ENCODE results near the gene AGXT.

AGXT gene

DNA sequence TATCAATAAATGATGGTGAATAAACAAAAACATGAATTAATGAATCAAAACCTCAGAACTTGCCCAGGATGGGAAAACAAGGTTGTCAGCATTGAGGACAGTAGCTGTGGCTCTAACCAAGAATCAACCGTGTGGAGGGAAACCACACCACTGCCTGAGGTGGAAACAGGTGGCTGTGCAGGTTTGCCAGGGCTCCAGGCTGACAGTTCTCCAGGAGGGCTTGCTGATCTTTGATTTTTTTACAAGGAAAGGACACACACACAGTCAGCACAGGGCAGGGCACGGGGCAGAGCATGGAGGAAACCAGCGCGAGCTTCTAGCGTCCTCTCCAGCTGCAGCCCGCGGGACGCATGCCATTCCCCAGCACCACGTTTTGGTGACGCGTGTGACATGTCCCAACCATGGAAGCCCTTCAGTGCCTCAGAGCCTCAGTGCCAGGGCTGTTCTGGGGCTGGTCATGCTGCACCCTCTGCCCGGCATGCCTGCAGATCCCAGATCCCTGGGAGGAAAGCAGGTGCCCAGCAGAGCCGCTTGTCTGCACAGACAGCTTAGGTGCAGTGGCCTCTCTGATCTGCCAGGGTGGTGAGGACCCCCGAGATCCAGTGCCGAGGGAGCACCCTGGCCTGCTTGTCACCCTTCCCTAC is 15.8 kb upstream of the AGXT start:
- H3K4me3 ChIP-seq (replicated peaks; ENCODE audit: insufficient read depth, low read length) = no peak overlapping the region
- H3K27me3 ChIP-seq (ENCODE audit: insufficient read depth, poor library complexity, severe bottlenecking) = no peaks in the 10 kb centered on the region
- no peak for DNase-seq (ENCODE audit: low read depth in 1 of 2, low spot score in 1 of 2)
- no peak for TF ChIP-seq POLR2AphosphoS5 (IDR thresholded peaks at IDR 0.05; ENCODE audit: low read depth)
- TF ChIP-seq SPI1 (IDR thresholded peaks at IDR 0.05; ENCODE audit: borderline replicate concordance, low read depth) = no peak
- TF ChIP-seq, protein P1, sequence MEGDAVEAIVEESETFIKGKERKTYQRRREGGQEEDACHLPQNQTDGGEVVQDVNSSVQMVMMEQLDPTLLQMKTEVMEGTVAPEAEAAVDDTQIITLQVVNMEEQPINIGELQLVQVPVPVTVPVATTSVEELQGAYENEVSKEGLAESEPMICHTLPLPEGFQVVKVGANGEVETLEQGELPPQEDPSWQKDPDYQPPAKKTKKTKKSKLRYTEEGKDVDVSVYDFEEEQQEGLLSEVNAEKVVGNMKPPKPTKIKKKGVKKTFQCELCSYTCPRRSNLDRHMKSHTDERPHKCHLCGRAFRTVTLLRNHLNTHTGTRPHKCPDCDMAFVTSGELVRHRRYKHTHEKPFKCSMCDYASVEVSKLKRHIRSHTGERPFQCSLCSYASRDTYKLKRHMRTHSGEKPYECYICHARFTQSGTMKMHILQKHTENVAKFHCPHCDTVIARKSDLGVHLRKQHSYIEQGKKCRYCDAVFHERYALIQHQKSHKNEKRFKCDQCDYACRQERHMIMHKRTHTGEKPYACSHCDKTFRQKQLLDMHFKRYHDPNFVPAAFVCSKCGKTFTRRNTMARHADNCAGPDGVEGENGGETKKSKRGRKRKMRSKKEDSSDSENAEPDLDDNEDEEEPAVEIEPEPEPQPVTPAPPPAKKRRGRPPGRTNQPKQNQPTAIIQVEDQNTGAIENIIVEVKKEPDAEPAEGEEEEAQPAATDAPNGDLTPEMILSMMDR (IDR thresholded peaks at IDR 0.05; ENCODE audit: insufficient read depth, low read length) = no peak
- TF ChIP-seq, protein P2, sequence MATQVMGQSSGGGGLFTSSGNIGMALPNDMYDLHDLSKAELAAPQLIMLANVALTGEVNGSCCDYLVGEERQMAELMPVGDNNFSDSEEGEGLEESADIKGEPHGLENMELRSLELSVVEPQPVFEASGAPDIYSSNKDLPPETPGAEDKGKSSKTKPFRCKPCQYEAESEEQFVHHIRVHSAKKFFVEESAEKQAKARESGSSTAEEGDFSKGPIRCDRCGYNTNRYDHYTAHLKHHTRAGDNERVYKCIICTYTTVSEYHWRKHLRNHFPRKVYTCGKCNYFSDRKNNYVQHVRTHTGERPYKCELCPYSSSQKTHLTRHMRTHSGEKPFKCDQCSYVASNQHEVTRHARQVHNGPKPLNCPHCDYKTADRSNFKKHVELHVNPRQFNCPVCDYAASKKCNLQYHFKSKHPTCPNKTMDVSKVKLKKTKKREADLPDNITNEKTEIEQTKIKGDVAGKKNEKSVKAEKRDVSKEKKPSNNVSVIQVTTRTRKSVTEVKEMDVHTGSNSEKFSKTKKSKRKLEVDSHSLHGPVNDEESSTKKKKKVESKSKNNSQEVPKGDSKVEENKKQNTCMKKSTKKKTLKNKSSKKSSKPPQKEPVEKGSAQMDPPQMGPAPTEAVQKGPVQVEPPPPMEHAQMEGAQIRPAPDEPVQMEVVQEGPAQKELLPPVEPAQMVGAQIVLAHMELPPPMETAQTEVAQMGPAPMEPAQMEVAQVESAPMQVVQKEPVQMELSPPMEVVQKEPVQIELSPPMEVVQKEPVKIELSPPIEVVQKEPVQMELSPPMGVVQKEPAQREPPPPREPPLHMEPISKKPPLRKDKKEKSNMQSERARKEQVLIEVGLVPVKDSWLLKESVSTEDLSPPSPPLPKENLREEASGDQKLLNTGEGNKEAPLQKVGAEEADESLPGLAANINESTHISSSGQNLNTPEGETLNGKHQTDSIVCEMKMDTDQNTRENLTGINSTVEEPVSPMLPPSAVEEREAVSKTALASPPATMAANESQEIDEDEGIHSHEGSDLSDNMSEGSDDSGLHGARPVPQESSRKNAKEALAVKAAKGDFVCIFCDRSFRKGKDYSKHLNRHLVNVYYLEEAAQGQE (IDR thresholded peaks at IDR 0.05; ENCODE audit: insufficient replicate concordance, low read depth) = no peak
- TF ChIP-seq GABPA (IDR thresholded peaks at IDR 0.05; ENCODE audit: low read depth) = no peak
- H3K27ac ChIP-seq (replicated peaks) = no peak overlapping the region

DNA sequence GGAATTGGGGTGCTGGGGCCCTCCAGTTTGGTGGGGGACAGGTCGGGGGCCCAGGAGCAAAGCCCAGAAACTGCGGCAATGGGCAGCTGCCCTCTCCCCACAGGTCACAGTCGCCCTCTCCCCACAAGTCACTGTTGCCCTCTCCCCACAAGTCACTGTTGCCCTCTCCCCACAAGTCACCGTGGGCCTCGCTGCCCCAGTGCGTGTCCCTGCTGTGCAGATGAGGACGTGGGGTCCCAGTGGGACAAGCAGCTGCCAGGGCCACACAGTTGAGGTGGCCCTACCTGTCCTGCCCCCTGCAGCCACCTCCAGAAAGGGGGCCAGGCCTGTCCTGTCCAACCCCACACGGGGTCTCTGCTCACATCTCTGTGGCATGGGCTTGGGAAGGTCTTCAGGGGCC is 13.0 kb upstream of the AGXT start:
- Histone ChIP-seq H3K27ac (replicated peaks) (no peak overlapping the region), H3K27me3 (ENCODE audit: insufficient read depth, poor library complexity, severe bottlenecking) (no peaks in the 10 kb centered on the region), H3K4me3 (replicated peaks; ENCODE audit: insufficient read depth, low read length) (no peak overlapping the region)
- no peak for TF ChIP-seq POLR2AphosphoS5 (IDR thresholded peaks at IDR 0.05; ENCODE audit: low read depth)
- TF ChIP-seq, protein P1 (IDR thresholded peaks at IDR 0.05; ENCODE audit: insufficient read depth, low read length) = no peak
- TF ChIP-seq SPI1 (IDR thresholded peaks at IDR 0.05; ENCODE audit: borderline replicate concordance, low read depth) = no peak
- TF ChIP-seq GABPA (IDR thresholded peaks at IDR 0.05; ENCODE audit: low read depth) = no peak
- TF ChIP-seq, protein P2 (IDR thresholded peaks at IDR 0.05; ENCODE audit: insufficient replicate concordance, low read depth) = no peak
- no peak for DNase-seq (ENCODE audit: low read depth in 1 of 2, low spot score in 1 of 2)

DNA sequence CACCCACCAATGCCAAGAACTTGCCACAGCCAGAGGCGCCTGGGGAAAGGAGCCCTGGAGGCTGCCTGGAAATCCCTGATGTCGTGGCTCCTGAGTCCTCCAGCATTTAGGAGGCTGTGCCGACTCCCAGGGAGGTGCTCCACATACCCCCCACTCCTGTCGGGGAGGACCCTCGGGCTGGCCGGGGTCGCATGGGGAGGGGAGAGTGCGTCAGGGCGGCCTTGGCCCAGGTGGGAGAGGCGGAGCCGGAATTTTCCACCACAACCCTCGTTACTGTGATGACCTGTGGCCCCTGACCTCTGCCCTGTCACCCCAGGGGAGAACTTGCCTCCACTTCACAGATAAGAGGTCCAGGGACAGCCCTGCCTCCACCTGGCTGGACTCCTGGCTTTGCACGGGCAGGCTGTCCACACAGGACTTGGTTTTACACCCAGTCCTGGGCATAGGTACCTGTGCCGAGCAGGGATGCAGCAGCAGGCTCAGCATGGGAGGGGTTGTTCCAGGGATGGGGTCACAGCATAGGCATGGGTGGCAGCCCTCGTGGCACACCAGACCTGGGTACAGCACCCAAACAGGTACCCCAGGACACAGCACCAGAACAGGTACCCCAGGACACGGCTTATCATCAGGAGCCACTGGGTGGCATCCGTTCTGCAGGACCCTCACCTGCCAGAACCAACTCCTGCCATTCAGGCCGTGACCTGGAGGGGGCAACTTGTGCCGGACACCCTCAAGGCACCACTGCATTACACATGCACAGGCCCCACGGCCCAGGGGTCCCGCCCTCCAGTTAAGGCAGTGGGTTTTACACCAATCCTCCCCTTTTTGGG is 12.3 kb upstream of the AGXT start:
- DNase-seq (ENCODE audit: low read depth in 1 of 2, low spot score in 1 of 2) = no peak
- H3K27me3 ChIP-seq (ENCODE audit: insufficient read depth, poor library complexity, severe bottlenecking) = no peaks in the 10 kb centered on the region

More for the DNA sequence above, 12.3 kb upstream of the AGXT start:
- H3K27ac ChIP-seq (replicated peaks) = no peak overlapping the region
- H3K4me3 ChIP-seq (replicated peaks; ENCODE audit: insufficient read depth, low read length) = no peak overlapping the region
- TF ChIP-seq, protein P1 (IDR thresholded peaks at IDR 0.05; ENCODE audit: insufficient read depth, low read length) = no peak
- TF ChIP-seq SPI1 (IDR thresholded peaks at IDR 0.05; ENCODE audit: borderline replicate concordance, low read depth) = no peak
- TF ChIP-seq, protein P2 (IDR thresholded peaks at IDR 0.05; ENCODE audit: insufficient replicate concordance, low read depth) = no peak
- TF ChIP-seq GABPA (IDR thresholded peaks at IDR 0.05; ENCODE audit: low read depth) = no peak
